Common myeloid progenitor, CD34-positive (primary cell): ENCODE measurements around the gene TMEM267. TPM values are rescaled to one million over a fixed set of nuclear protein-coding genes. Genes with fewer than 3 reads are reported as not detected.

Experiments used
- CTCF ChIA-PET: fragments of 350-600 bp; sonication (Branson Sonifier 250); formaldehyde crosslinking; loops from one replicate; lab custom pipeline; 2021; ENCODE audit warnings: antibody characterized with exemption; lab: Charles Lee
- POLR2A ChIA-PET: fragments of 350-600 bp; sonication (Branson Sonifier 250); formaldehyde crosslinking; loops from one replicate; lab custom pipeline; 2021; ENCODE audit warnings: antibody characterized with exemption; lab: Charles Lee
- DNase-seq, 3 donors: peaks; one replicate each; pipeline versions ENCODE4 v3.0.0 to v3.0.0-alpha.2; 2013
- H3K27ac ChIP-seq, 2 experiments: 1 replicate in 1 of 2; 2 replicates in 1 of 2; pipeline ENCODE4 v1.7.0; 2013; ENCODE audit warnings: inconsistent platforms in 2 of 2, low read length in 2 of 2, mild to moderate bottlenecking in 2 of 2, low read depth in 1 of 2, moderate library complexity in 1 of 2; ENCODE audit not compliant: severe bottlenecking in 2 of 2, insufficient read depth in 1 of 2, poor library complexity in 1 of 2
- H3K27me3 ChIP-seq, 5 experiments: replicated peaks in 2 of 5; 1 replicate in 3 of 5; 2 replicates in 2 of 5; pipeline versions ENCODE4 v1.6.1 to v1.7.0; 2013; ENCODE audit warnings: low read length in 4 of 5, mild to moderate bottlenecking in 2 of 5, moderate library complexity in 2 of 5, inconsistent platforms in 1 of 5; ENCODE audit not compliant: insufficient read depth in 5 of 5, control insufficient read depth in 4 of 5
- H3K36me3 ChIP-seq, 4 experiments: 1 replicate in 2 of 4; 2 replicates in 2 of 4; pipeline versions ENCODE4 v1.6.1 to v1.7.0; 2013; ENCODE audit warnings: low read length in 3 of 4, control low read depth in 1 of 4, mild to moderate bottlenecking in 1 of 4; ENCODE audit not compliant: control insufficient read depth in 4 of 4, insufficient read depth in 4 of 4
- H3K4me1 ChIP-seq, 4 experiments: 1 replicate in 3 of 4; 2 replicates in 1 of 4; pipeline versions ENCODE4 v1.6.1 to v1.7.1; 2013; ENCODE audit warnings: low read length in 3 of 4, mild to moderate bottlenecking in 3 of 4, control low read depth in 1 of 4, inconsistent platforms in 1 of 4, moderate library complexity in 1 of 4; ENCODE audit not compliant: control insufficient read depth in 4 of 4, insufficient read depth in 4 of 4; ENCODE audit errors: control extremely low read depth in 1 of 4
- H3K4me3 ChIP-seq, 7 experiments: 1 replicate in 4 of 7; 2 replicates in 3 of 7; pipeline versions ENCODE4 v1.5.1 to v1.7.0; 2013; ENCODE audit warnings: mild to moderate bottlenecking in 7 of 7, low read length in 6 of 7, moderate library complexity in 6 of 7, inconsistent platforms in 2 of 7, low read depth in 2 of 7, control low read depth in 1 of 7; ENCODE audit not compliant: insufficient read depth in 4 of 7, control insufficient read depth in 1 of 7; ENCODE audit errors: extremely low read depth in 1 of 7
- H3K9me3 ChIP-seq, 5 experiments: 1 replicate in 4 of 5; 2 replicates in 1 of 5; pipeline versions ENCODE4 v1.6.1 to v1.7.1; 2013; ENCODE audit warnings: low read length in 4 of 5, mild to moderate bottlenecking in 2 of 5, inconsistent platforms in 1 of 5, low read depth in 1 of 5, moderate library complexity in 1 of 5; ENCODE audit not compliant: control insufficient read depth in 4 of 5, insufficient read depth in 2 of 5; ENCODE audit errors: control extremely low read depth in 1 of 5
- WGBS: methylation state at CpG from one replicate; pipeline ENCODE4 v1.1.5; 2013; ENCODE audit not compliant: insufficient coverage; 5-methylcytosine and 5-hydroxymethylcytosine counted together
- polyA plus RNA-seq: library from polyadenylated mRNA; unstranded; fragments of 120-200 nt; gene quantifications from one replicate; pipeline ENCODE4 v1.2.1, GENCODE V29; 2013

The TMEM267 gene
- polyA plus RNA-seq: 9.4 TPM

- H3K4me1 ChIP-seq: peaks cover 8 to 20% (median 14%) of the 10 kb centered on the region in 4 experiments
- H3K36me3 ChIP-seq: peaks cover 0 to 4% (median 2%) of the 10 kb centered on the region in 4 experiments
- peak within 1 kb of the TSS; percentile 79 to 94 (median 91) for H3K4me3 ChIP-seq
- peak; percentile 93 to 95 (median 94) for DNase-seq
- WGBS: 0% methylated on average over 57 of the region's 62 CpGs
- peak within 1 kb of the TSS; percentile 97 to 99 for H3K27ac ChIP-seq
- no peaks in the 10 kb centered on the region for H3K27me3 ChIP-seq
- ChIA-PET POLR2A (interaction anchor here (0.6 to 1.6 kb wide), 8 partner anchors 15 to 896 kb away, joined by 3 to 14 read pairs (median 4); partner anchors contain the start of genes C5orf34 and HMGCS1), CTCF (interaction anchor here (0.7 to 3.0 kb wide), 28 partner anchors 8 to 575 kb away, joined by 3 to 10 read pairs (median 4); partner anchors contain the start of genes HMGCS1 and ZNF131)
- H3K9me3 ChIP-seq: no peaks in the 10 kb centered on the region
Observed at GRCh38 chr5:43483298-43484105, at the start of gene TMEM267. TSS of gene TMEM267 (minus strand) at chr5:43483865. CDS start at chr5:43453969, 29,896 bp downstream.

DNA sequence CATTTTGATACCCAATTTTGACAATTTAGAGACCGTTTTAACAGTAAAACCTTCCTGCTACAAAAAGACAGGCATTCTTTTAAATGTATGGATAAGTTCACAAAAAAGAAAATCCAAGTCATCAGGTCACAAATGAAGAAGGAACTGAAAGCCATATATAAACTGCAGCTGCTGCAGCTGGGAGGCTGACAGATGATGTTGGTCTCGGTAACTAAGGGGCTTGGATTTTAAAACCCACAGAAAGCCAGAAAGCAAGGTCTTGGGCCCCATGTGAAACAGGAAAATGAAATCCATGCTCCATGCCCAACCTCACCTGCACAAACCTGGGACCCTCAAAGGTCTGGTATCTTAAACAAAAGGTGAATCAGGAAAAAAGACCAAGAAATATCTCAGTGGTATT, 47.0 kb upstream of the TMEM267 start:
- no peak for DNase-seq
- CTCF ChIA-PET: no interaction called here
- H3K36me3 ChIP-seq: peaks cover 23 to 79% (median 51%) of the 10 kb centered on the region in 4 experiments

DNA sequence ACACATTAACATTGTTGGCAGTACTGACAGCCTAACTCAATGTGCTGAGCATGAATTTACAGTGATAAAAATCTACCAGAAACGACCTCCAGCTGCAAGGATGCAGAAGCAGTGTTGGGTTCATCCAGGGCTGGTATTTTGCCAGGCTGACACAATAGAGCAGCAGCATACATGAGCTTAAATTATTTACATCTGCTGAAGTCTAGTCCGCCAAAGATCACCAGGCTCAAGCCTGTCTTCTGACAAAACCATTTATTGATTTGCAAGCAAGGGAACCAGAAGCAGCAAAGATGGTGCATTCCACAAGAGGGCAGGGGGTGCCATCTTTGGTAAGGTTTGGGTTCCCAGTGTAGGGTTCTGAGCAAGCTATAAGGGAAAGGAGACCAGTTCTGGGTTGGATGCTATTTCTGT, 40.0 kb upstream of the TMEM267 start:
- no peaks in the 10 kb centered on the region for H3K4me1 ChIP-seq
- H3K27me3 ChIP-seq: no peaks in the 10 kb centered on the region
- no peak overlapping the region for H3K4me3 ChIP-seq
- peaks cover 0 to 4% (median 0%) of the 10 kb centered on the region in 5 experiments for H3K9me3 ChIP-seq
- CTCF ChIA-PET: interaction anchor here (1.4 kb wide), 1 partner anchor 32 kb away, joined by 4 read pairs; no protein-coding TSS in a partner anchor
- DNase-seq: no peak
- peaks cover 12 to 39% (median 25%) of the 10 kb centered on the region in 4 experiments for H3K36me3 ChIP-seq
- no peak overlapping the region for H3K27ac ChIP-seq
- WGBS: 72% methylated on average over 2 of the region's 2 CpGs
- POLR2A ChIA-PET: no interaction called here

More for the DNA sequence above, 47.0 kb upstream of the TMEM267 start:
- no CpG with 5 or more reads among the region's 2 CpGs for WGBS
- no peak overlapping the region for H3K4me3 ChIP-seq
- H3K4me1 ChIP-seq: no peaks in the 10 kb centered on the region
- H3K27ac ChIP-seq: no peak overlapping the region
- no peaks in the 10 kb centered on the region for H3K9me3 ChIP-seq
- H3K27me3 ChIP-seq: no peaks in the 10 kb centered on the region
- POLR2A ChIA-PET: no interaction called here

DNA sequence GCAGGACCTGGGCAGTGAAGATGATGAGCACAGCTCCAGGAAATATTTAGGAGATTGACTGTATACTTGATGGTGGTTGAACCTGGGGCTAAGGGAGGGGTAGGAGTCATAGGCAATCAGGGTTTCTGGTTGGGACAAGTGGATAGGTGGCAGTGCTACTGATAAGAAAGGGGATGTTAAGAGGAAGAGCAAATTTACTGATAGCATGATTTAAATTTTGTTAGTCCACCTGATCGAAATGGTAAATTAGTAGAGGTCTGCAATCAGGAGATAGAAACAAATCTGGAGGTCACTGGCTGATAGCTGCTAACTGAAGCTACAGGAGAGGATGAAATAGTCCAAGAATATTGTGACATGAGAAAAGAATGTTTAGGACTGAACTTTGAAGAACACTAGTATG, 37.0 kb upstream of the TMEM267 start:
- Histone ChIP-seq H3K27me3 (no peaks in the 10 kb centered on the region), H3K27ac (no peak overlapping the region), H3K4me1 (peaks cover 0 to 4% (median 3%) of the 10 kb centered on the region in 4 experiments), H3K4me3 (no peak overlapping the region), H3K9me3 (peaks cover 0 to 4% (median 0%) of the 10 kb centered on the region in 5 experiments), H3K36me3 (peaks cover 5 to 20% (median 15%) of the 10 kb centered on the region in 4 experiments)
- 100% methylated on average over 1 of the region's 1 CpG for WGBS
- ChIA-PET CTCF (interaction anchor here (0.6 to 1.1 kb wide), 2 partner anchors 27 to 142 kb away, joined by 3 read pairs; no protein-coding TSS in a partner anchor), POLR2A (no interaction called here)
- no peak for DNase-seq

- CTCF ChIA-PET: interaction anchor here (0.7 kb wide), 1 partner anchor 9 kb away, joined by 4 read pairs; no protein-coding TSS in a partner anchor
Observed at GRCh38 chr5:43515678-43516048, 32.0 kb upstream of the TMEM267 start.

DNA sequence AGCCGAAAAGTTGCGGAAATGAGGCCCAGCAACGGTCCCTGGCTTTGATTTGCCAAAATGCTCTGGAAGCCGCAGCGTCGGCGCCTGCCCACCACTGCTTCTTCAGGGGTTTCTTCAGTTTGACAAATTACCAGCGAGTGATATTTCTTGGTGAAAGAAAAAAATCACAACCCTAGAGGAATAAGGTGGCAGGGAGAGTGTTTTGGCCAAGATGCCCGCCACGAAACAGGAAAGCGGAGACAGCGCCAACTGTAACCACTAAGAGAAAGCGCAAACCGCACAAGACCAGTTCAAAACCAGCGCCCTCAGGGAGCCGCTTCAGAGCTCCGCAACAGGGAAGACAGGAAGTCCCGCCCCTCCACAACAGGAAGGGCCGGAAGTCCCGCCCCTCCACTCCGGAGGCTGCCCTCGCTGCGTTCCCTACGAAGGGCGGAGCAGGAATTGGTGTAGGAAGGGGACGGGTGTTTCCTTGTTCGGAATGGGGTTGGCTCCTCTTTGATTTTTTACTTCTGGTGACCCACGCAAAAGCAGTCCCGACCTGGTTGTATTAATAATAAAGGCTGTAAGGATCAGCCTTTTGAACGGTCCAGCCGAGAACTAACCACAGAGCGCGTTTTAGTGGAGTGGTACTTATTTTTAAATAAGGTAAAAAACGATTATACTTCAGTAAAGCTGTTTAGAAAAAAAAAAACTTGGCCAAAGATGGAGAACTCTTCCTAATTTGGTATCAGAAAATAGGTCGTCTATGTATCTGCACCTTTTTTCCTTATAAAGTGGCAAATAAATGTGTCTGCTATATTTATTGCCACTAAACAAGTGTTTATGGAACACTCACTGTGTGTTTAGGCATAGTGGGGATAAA, 31.4 kb upstream of the TMEM267 start, which contains the start of gene C5orf34:
TSS of gene C5orf34 (minus strand) at position 333 of the 862 bp plus-strand sequence. CDS start 5,809 bp downstream, outside the sequence.
- peak; percentile 95 to 97 (median 96) for DNase-seq
- H3K4me3 ChIP-seq: peak within 1 kb of the TSS; percentile 74 to 96 (median 86)
- WGBS: 1% methylated on average over 28 of the region's 35 CpGs
- no peaks in the 10 kb centered on the region for H3K9me3 ChIP-seq
- peak within 1 kb of the TSS; percentile 66 to 90 for H3K27ac ChIP-seq
- CTCF ChIA-PET: interaction anchor here (0.7 to 1.0 kb wide), 2 partner anchors 9 to 40 kb away, joined by 3 to 4 read pairs; no protein-coding TSS in a partner anchor
- no peaks in the 10 kb centered on the region for H3K36me3 ChIP-seq
- H3K4me1 ChIP-seq: peaks cover 7 to 26% (median 23%) of the 10 kb centered on the region in 4 experiments
- POLR2A ChIA-PET: interaction anchor here (0.6 to 1.2 kb wide), 4 partner anchors 30 to 473 kb away, joined by 3 to 9 read pairs (median 4); partner anchors contain the start of genes NNT and TMEM267
- H3K27me3 ChIP-seq: no peaks in the 10 kb centered on the region

More at GRCh38 chr5:43515678-43516048, 32.0 kb upstream of the TMEM267 start:
- no peaks in the 10 kb centered on the region for H3K9me3 ChIP-seq
- WGBS: 0% methylated on average over 1 of the region's 1 CpG
- peak overlapping the region; percentile 66 to 90 for H3K27ac ChIP-seq
- peaks cover 7 to 26% (median 23%) of the 10 kb centered on the region in 4 experiments for H3K4me1 ChIP-seq
- H3K4me3 ChIP-seq: peak overlapping the region in 6 of 7 experiments; percentile 74 to 96 (median 88)
- no peaks in the 10 kb centered on the region for H3K27me3 ChIP-seq
- POLR2A ChIA-PET: interaction anchor here (0.7 kb wide), 1 partner anchor 473 kb away, joined by 3 read pairs; no protein-coding TSS in a partner anchor
- H3K36me3 ChIP-seq: no peaks in the 10 kb centered on the region
- DNase-seq: no peak
